GM18907 (cell line): Measurements from ENCODE around the gene FSIP1.

Experiments used
- ATAC-seq: cut with Tn5 transposase; IDR thresholded peaks from one replicate; pipeline ENCODE4 v1.9.1; 2021; ENCODE audit warnings: mild to moderate bottlenecking, moderate library complexity; ENCODE audit not compliant: unreplicated experiment

Gene FSIP1

GRCh38 chr15:39597751-39598185 lies 184.9 kb downstream of the FSIP1 start:
- no peak for ATAC-seq

DNA sequence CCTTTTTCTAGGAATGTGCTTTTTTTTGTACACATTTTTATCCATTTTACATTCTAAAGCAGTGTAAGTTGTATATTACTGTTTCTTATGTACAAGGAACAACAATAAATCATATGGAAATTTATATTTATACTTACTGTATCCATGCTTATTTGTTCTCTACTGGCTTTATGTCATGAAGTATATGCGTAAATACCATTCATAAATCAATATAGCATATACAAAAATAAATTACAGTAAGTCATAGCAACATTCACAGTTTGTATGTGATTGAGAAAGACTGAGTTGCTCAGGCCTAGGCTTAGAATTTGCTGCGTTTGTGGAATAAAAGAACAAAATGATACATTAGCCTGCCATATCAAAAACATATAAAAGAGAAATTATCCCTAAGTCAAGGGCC lies 185.3 kb downstream of the FSIP1 start:
- no peak for ATAC-seq

- ATAC-seq = no peak
These were observed 186.1 kb downstream of the FSIP1 start for GRCh38 chr15:39596358-39597051.

GRCh38 chr15:39595338-39596221 lies 187.1 kb downstream of the FSIP1 start:
- ATAC-seq = no peak

GRCh38 chr15:39594446-39595337 lies 187.9 kb downstream of the FSIP1 start:
- ATAC-seq = no peak

GRCh38 chr15:39593656-39594445 lies 188.8 kb downstream of the FSIP1 start:
- ATAC-seq = no peak

DNA sequence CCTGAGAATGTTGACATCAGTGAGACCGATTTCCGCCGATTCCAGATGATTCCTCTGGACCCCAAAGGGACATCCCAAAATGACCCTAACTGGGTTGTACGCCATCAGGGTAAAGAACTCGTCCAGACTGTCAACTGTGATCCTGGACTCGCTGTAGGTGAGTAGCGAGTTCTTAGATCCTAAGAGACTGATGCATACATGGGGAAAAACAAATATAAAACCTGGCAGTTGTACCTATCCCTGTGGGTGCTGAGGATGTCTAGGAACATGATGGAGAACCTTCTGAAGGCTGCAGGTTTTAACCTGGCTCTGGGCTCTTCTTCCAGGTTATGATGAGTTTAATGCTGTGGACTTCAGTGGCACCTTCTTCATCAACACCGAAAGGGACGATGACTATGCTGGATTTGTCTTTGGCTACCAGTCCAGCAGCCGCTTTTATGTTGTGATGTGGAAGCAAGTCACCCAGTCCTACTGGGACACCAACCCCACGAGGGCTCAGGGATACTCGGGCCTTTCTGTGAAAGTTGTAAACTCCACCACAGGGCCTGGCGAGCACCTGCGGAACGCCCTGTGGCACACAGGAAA lies 189.5 kb downstream of the FSIP1 start:
- no peak for ATAC-seq

- no peak for ATAC-seq
These were observed 190.1 kb downstream of the FSIP1 start for GRCh38 chr15:39592500-39592899.

DNA sequence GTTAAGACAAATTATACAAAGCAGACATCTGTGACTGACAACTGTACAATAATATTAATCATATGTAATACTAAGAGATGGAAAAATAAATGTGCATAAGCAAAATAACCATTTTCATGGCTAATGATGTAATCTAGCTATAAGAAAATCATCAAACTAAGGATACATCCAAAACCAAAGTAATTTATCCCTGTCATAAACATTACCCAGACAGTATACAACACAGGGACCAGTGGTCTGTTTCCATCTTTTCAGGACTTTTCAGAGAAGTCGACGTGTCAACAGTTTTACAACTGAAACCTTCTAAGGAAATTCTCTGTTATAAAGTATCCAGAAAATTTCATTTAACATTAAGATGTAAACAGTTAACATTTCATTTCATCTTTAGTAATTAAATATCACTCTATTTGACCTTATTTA lies 190.7 kb downstream of the FSIP1 start:
- ATAC-seq = no peak

DNA sequence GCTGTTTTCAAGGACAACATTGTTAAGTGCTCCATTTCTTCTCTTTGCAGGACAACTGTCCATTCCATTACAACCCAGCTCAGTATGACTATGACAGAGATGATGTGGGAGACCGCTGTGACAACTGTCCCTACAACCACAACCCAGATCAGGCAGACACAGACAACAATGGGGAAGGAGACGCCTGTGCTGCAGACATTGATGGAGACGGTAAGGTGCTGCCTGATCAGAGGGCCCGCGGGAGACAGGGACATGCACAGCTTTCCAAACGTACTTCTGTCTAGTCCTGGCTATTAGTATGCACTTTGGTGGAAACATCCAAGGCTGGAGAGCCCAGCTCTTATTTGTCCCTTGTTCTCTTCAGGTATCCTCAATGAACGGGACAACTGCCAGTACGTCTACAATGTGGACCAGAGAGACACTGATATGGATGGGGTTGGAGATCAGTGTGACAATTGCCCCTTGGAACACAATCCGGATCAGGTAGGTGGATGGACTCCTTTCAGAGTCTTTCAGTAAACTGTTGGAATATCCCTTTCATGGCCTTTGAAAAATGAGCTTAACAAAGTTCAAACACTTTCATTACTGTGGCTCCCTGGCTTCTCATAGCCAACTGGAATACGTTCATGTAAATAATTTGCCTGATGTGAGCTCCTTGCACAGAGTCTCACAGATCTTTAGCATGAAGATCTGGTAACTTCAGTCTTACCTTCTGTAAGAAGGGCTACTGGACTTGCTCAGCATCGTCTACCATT lies 191.3 kb downstream of the FSIP1 start:
- no peak for ATAC-seq

GRCh38 chr15:39589815-39590644 lies 192.6 kb downstream of the FSIP1 start:
- ATAC-seq = no peak

DNA sequence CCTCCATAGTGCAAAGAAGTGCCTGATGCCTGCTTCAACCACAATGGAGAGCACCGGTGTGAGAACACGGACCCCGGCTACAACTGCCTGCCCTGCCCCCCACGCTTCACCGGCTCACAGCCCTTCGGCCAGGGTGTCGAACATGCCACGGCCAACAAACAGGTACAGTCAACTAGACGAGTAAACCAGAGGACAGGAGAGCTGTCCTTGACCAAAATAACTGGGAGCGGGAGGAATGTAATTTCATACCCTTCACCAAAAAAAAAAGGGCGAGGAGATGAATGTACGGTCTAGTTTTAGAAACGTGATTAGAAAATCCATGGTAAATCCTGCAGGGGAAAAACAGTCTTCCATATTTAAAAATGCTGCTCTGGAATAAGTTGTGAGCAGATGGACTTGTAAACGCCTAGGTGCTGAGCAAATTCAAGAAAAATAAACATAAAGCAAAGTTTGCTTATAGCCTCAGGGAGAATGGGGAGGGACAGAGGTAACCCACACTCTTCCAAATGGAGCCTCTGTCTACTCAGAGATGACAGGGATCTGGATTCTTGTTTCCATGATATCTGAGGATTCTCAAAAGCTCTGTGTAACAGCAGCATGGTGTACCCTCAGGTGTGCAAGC lies 193.3 kb downstream of the FSIP1 start:
- no peak for ATAC-seq

DNA sequence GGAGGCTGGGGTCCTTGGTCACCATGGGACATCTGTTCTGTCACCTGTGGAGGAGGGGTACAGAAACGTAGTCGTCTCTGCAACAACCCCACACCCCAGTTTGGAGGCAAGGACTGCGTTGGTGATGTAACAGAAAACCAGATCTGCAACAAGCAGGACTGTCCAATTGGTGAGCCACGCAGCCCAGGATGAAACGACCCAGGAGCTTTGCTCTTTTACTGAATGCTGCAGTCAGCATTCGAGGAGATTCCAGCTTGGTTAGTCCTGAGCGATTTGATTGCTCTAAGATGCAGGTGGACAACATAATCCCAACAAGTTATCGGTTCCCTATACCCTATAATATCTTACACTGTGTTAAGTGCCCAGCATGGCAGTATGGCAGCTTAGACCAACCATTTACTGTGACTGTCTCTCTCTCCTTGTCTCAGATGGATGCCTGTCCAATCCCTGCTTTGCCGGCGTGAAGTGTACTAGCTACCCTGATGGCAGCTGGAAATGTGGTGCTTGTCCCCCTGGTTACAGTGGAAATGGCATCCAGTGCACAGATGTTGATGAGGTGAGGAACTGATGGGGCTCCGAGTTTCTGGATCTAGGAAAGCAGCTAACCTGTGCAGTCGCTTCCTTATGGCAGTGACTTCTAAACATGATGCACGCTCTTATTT lies 194.0 kb downstream of the FSIP1 start:
- ATAC-seq = no peak

- ATAC-seq = no peak
These were observed 194.7 kb downstream of the FSIP1 start for GRCh38 chr15:39587731-39588530.

DNA sequence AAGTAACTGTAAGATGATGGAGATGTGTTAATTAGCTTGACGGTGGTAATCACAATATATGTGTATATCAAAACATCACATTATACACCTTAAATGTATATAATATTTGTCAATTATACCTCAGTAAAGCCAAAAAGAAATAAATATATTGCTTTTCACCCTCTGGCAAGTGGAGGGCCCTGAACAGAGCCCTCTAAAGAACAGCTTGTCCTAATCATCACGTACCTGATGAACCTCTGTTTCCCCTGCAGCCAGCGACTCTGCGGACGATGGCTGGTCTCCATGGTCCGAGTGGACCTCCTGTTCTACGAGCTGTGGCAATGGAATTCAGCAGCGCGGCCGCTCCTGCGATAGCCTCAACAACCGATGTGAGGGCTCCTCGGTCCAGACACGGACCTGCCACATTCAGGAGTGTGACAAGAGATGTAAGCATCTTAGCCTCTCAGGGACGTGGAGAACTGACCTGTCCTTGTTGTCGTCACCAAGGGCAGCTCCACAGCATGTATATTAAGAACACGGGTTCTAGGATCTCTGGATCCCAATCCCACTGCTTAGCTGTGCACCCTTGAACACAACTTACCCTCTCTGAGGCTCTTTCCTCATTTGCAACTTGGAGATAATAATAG lies 195.4 kb downstream of the FSIP1 start:
- ATAC-seq = no peak
